Measurements from ENCODE around the gene ADD2.

ADD2 gene

DNA sequence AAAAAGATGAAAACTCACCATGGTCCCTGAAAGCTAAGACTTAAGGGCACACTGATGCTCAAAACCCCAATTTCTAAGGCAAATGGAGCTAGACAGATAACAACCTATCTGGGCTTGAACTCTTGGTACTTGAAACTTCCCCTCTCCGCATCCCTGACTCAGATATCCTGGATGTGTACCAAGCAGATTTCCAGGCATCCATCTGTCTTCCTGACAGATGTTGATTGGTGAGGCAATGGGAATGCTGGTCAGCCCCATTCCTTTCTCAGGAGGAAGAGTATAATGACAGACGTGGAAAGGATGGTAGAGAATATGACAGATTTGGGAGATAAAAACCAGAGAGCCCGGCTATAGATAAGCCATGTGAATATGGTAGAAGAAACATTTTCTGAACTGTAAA, 69.2 kb downstream of the ADD2 start:
- no peak for DNase-seq

GRCh38 chr2:70697603-70698383, 70.2 kb downstream of the ADD2 start:
- no peak for DNase-seq

DNA sequence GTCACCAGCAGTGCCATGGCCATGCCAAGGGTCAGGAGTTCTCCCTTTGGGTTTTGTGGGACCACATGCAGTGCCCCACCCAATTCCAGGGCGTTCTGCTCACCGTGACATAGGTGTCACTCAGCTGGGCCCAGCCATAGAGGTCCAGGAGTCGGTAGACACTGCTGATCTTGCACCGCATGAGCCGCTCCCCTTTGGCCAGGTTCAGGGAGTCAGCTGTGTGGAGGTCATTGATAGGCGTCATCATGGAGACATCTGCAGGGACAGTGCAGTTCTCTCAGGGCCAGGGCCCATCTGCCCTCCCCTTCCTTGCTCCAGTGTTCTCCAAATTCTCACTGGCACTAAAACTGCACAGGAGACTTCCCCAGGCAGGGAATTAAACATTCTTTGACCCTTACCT, 71.9 kb downstream of the ADD2 start:
- no peak for DNase-seq

- DNase-seq = no peak
Measured at GRCh38 chr2:70692256-70692655, 75.7 kb downstream of the ADD2 start.

- DNase-seq = no peak
Measured at GRCh38 chr2:70691497-70692140, 76.4 kb downstream of the ADD2 start.

GRCh38 chr2:70690846-70691245, 77.2 kb downstream of the ADD2 start:
- DNase-seq = no peak

DNA sequence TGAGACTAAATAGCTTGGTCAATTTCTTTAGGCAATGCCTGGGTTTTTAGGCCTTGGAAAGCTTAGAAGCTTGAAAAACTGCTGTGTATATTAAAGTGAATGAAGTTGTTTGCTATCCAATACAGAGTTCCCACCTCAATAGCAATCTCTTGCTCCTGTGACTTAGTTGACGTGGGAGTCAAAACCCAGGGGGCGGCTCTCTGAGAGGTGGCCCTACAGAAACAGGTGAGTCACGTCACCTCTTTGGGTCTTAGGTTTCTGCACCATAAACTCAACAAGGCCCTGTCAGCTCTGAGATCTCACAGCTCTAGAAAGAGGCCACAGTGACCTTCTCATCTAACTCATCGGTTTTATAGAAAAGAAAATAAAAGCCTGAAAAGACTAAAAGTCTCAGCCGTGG, 79.6 kb downstream of the ADD2 start:
- DNase-seq = no peak

GRCh38 chr2:70687461-70687795, 80.6 kb downstream of the ADD2 start:
- no peak for DNase-seq

DNA sequence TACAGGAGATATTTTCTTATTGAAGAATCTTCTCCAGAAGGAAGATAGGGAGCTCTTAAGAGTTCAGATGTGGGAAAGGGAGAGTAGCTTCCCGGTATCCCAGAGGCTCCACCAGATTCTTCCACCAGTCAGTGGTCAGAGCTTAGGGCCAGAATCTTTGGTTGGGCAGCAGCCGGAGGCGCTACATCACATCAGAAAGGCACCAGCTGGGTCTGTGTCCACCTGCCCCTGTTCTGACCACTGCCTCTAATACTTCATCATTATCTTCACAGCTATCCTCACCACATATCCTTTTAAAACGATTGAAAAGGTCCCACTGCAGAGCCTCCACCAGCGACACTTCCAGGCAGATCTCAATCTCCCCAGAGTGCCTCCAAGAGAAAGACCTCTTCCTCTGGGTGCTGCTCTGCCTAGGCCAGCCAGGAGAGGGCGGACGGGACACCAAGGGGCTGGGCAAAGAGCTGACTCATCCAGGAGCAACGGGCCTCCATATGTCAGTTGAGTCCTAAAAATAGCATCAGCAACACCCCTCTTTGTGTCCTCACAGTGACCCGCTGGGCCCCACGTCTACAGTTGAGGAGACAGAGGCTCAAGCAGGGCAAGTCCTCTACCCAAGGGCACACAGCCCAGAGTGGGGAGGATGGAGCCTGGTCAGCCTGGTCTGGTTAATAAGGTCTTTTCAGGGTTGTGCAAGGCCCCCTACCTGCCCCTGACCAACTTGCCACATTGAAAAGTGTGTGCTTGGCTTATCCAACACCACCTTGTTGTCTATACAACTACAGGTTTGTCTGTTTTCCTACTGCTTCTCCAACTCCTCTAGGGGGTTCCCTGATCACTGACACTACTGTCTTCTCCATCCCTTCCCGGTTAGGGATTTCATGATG, 81.2 kb downstream of the ADD2 start:
- DNase-seq = no peak

DNA sequence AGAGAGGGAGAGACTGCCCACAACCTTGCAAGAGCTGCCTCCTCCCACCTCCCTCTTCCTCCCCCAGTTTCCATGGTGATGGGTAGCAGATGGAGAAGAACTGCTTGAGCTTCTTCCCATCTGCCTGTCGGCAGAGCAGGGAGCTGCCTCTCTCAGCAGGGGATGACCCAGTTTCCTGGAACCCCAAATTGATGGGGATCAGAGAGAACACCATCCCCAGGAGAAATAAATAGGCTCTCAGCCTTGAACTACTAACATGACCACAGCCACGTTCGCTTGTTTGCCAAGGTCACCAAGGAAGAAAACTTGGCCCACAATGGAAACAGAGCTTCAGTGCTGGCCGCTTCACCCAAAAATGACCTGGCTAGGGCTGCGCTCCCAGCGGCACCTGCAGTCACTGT, 82.2 kb downstream of the ADD2 start:
- no peak for DNase-seq

DNA sequence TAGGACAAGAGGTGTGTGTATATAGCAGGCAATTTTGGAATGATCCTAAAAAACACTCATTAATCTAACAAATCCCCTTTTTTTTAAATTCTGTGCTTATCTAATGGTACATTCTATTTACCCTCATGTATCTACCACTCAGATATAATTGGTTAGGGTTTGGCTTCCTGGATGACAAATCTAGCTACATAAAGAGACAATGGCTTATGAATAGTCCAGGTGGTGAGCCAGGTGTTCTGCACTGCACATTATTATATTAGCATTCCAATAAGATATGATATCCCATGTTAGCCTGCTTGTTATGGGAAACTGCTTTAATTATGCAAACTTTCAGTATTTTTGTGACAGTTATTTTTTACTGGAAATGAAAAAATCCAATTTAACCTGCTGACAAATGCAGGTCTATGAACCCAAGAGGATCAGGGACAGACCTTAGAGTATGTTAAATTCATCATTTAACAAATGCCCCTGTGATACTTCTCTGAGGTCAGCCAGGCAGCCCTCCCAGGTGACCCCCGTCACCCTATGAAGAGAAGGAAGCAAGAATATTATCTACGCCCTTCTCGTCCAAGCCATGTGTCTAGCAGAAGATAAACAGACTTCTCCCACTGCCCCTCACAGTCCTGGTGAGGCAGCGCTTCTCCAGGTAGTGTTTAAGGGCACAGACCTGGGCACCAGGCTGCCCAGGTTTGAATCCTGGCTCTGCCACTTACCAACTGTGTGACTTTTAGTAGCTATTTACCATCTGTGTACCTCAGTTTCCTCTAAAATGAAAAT, 83.0 kb downstream of the ADD2 start:
- no peak for DNase-seq

- DNase-seq = no peak
Measured at GRCh38 chr2:70683455-70683854, 84.5 kb downstream of the ADD2 start.

GRCh38 chr2:70680735-70681134, 87.3 kb downstream of the ADD2 start:
- DNase-seq = no peak

GRCh38 chr2:70679259-70679658, 88.7 kb downstream of the ADD2 start:
- DNase-seq = no peak

- DNase-seq = no peak
Measured at GRCh38 chr2:70678576-70679143, 89.3 kb downstream of the ADD2 start.

DNA sequence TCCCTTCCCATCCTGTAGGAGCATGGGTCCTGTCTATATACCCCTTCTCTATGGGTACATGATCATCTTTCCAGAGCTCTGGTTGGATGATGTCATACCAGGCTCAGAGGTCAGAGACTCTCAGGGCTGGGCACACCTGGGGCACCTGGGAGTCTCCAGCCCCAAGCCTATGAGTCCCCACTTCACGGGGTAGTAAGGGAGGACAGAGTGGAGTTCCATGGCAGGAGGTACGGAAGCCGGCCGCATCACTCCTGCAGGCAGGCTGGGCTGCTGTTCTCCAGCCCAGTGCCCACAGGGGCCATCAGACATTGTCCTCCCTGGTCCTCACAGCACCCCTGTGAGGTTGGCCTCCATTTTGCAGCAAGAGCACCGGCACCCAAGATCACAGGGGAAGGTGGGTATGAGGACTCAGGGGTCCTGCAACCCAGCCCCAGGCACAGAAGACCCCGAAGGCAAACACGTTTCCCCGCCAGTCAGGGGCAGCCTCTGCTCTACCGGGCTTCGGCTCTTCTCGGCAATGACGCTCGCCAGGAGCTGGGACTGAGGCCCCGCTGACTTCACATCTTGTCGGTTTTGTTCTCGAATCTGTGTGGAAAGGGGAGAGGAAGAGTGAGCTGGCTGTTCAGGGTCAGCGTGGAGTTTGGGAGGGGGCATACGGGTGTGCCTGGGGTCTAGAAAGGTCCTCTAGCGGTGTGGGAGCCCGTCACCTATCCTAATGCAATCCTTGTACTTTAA, 91.5 kb downstream of the ADD2 start:
- no peak for DNase-seq

GRCh38 chr2:70675862-70676261, 92.1 kb downstream of the ADD2 start:
- no peak for DNase-seq

GRCh38 chr2:70674636-70675430, 93.2 kb downstream of the ADD2 start:
- no peak for DNase-seq

DNA sequence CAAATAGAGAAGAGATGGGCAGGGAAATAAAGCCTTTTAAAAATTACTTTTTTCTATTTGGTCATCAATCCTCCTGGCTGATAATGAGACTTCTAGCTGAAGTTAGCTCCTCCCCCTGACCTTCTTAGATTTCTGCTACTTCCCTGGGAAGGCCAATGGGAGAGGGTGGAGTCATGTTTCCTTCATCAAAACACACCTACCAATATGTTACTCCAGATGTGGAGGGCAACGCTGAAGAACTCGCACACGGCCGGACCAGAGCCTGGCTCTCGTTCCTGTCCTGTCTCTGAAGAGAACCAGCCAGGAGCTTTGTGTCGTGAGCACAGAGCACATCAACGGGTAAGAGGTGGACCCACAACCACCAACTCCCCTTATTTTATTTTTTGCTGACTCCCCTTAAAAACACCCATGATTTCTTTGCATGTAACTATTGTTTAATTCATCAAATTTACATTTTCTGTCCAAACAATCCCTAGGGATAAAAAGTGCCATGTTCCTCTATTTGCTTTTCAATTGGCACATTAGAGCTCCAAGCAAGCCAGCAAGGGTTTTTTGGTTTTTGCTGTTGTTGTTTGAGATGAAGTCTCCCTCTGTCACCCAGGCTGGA, 94.9 kb downstream of the ADD2 start:
- no peak for DNase-seq

DNA sequence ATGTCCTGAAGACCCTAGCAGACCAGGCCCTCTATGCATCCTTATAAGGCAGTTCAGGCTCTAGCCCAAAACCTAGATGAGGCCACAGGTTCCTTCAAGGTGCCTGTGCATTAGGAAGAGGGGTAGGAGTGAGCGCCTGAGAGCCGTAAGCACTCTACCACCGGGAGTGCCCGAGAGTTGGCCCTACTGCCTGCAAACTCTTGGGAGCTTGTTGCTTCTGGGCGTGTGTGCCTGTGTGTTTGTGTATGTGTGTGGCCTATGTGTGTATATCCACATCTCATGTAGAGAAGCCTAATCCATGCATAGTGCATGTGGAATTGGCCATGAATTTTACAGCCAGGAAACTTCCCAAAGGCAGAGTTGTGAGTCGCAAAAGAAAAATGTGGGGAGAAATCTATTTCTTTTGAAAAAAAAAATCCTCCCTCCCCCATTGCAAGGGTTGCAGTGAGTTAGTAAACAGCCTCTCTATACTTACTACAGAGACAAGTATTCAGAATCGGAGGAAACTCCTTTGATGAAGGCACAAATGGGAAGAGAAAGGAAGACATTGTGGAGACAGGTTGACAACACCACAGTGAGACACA, 96.8 kb downstream of the ADD2 start:
- DNase-seq = no peak
